Stimulated activated CD4-positive, alpha-beta T cell treated with anti-CD3 and anti-CD28 coated beads, Interleukin-12 subunit alpha, Interleukin-12 subunit beta, amount 100 ng/mL, for 24 hours (primary cell): ENCODE measurements around the gene GPR39.

Source experiments
- DNase-seq, 2 experiments: peaks; one replicate each; pipeline ENCODE4 v3.0.0-alpha.2; 2020; ENCODE audit warnings: low read depth in 2 of 2

Gene GPR39

DNA sequence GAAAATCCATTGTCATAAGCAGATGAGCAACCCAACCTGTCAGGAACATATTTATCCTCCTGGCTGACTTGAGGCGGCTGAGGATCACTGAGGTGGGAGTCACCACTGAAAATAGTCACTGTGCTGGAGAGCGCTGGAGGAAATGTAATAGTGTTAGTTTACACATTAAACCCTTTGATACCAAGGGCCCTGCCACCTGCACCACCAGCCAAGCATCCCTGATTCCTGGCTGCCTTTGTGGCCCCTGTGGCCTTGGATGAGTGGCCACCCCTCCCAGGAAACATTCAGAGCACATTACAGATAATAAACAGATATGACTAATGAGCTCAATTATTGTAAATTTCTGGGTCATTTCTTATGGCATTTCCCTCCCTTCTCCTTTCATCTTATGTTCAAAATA, 147.5 kb downstream of the GPR39 start:
- no peak for DNase-seq

DNA sequence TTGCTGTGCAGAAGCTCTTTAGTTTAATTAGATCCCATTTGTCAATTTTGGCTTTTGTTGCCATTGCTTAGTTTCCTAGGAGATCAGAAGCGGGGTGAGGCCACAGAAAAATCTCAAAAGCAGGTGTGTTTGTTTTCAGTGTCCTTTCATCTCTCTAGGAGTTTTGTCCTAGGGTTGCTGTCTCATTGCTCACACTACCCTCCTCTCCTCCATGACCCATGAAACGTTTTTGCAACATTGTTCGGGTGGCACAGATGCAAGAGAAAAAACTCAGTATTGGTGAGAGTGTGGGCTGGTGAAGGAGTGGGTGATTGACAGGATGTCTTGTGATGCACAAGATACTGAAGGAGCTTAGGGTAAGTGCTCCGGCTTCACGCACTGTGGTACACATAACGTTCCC, 149.8 kb downstream of the GPR39 start:
- no peak for DNase-seq

DNA sequence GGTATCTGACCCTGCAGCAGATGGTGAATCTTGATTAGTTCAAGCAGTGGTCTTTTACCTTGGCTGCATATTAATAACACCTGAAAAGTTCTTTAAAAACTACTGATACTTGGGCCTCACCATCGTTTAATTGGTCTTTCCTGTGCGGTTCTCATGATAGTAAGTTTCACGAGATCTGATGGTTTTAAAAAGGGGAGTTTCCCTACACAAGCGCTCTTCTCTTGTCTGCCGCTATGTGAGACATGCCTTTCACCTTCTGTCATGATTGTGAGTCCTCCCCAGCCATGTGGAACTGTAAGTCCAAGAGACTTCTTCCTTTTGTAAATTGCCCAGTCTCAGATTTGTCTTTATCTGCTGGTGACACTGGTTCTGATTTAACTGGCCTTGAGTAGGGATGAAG, 151.1 kb downstream of the GPR39 start:
- DNase-seq: no peak

DNA sequence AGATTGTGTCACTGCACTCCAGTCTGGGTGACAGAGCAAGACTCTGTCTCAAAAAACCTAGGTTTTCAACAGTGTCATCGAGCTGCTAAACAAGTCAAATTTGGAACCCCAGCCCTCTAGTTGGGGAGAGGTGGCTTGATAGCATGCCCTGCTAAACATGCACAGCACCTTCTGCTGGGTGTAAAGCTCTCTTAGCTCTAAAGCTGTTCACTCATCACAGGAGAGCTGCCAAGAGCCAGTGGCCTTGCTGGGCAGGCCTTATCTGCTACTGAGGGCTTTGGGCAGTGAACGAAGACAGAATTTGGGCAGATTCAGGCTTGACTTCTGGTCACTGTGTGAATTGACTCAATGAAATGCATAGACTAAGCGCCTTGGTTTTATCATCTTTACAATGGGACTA, 152.1 kb downstream of the GPR39 start:
- no peak for DNase-seq

DNA sequence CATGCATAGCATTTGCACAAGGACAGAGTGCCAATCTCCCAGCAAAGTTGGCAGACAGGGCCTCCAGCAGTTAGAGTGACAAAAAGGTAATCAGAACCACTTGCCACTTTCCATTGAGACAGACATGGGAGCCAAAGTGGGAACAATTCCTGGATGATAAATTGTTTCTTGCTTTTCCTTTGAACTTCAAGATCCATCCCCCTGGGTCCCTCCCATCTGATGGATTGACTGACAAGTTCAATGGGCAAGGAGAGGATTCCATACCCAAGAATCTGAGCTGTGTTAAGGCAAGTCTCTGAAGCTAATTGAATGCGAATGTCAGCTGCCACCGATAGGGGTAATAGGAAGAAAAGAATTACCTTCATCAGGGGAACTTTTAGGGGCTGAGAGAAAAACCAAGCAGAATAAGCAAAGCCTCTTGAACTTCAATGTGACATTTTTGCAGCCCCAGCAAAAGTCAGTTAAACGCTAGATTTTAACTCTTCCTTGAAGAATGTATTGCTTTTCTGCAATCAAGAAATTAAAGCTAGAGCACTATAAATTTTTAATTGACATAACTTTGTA, 156.9 kb downstream of the GPR39 start:
- no peak for DNase-seq

DNA sequence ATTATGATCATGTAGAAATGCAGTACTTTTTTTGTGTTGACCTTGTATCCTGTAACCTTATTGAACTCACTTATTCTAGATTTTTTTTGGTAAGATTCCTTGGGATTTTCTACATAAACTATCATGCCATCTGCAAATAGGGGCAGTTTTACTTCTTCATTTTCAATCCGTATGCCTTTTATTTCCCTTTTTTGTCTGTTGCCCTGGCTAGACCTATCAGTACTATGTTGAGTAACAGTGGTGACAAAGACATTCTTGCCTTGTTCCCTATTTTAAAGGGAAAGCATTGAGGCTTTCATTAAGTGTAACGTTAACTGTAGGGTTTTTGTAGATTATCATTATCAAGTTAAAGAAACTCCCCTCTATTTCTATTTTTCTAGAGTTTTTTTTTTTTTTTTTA, 161.1 kb downstream of the GPR39 start:
- DNase-seq: no peak

DNA sequence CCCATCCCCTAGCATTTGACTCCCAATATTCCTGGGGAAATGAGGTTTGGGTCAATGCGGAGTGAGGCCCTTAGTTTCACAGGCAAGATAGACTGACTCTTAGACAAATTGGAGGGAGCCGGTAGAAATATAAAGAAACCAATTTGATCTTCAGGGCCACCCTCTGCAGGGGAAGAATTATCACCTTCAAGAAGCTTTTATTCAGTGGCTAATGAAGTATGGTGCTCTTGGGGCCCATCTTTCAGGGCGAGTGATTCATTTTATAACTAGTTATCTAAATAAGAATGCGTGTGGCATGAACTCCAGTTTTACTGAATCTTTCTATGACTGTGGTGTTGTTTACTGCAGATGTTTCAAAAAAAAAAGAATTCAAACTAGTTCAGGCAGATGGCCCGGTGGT, 165.0 kb downstream of the GPR39 start:
- no peak for DNase-seq

DNA sequence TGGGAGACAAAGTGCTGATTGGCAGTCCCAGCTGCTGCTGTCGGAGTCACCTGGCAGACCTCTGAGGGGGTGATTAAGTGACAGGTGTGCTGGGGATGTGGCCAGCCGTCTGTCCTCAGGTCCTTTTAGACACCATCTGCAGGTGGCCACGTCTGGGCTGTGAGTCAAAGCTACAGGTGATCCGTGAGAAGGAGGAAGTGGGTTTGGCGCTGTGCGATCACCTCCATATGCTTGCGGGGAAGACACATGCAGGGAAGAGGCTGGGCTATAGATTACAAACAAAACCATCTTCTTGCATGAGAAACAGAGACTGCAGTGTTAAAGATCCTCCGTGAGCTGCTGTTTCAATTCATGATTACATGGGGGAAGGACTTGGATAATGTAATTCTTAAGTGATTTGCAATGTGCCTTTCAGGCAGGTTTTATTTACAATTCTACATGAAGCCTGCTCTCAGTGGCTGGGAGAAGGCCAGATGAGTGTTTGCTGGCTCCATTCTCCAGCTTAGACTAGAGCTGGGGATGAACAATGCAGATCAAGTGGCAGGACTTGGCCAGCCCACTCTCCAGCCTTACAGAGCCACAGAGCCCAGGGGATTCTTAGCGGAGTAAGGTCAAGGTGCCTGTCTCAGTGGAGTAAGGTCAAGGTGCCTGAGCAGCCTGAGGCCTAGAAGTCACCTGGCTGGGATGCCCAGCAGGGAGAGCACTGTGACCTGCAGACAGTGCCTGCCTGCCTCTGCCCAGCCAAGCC, 165.6 kb downstream of the GPR39 start:
- DNase-seq: no peak

DNA sequence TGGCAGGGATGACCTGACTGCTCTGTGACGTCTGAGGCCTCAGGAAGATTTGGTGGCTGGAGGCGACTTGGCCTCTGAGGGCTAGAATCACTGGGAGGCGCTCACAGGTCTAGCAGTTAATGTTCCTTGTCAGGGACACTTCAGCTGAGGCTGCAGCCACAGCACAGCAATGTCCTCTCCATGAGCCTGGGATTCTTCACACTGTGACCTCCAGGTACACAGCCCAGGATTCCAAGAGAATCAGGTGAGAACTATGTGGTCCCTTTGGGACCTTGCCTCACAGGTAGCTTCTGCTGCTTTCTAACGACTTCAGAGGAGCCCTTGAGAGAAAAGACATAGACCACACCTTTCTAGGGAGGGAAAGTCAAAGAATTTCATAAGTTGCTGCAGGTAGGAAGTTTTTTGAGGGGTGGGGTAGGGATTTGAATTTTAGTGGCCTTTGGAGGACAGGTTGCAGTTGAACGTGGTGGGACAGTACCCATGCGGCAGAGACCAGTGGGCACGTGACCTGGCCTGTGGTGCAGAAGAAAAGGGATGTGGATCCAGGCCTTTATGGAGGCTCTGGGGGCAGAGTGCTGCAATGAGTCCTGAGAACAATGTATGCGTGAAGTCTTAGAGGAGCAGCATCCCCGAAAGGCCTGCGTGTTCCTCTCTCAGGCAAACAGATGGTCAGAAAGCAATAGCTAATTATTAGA, 167.2 kb downstream of the GPR39 start:
- DNase-seq: no peak

DNA sequence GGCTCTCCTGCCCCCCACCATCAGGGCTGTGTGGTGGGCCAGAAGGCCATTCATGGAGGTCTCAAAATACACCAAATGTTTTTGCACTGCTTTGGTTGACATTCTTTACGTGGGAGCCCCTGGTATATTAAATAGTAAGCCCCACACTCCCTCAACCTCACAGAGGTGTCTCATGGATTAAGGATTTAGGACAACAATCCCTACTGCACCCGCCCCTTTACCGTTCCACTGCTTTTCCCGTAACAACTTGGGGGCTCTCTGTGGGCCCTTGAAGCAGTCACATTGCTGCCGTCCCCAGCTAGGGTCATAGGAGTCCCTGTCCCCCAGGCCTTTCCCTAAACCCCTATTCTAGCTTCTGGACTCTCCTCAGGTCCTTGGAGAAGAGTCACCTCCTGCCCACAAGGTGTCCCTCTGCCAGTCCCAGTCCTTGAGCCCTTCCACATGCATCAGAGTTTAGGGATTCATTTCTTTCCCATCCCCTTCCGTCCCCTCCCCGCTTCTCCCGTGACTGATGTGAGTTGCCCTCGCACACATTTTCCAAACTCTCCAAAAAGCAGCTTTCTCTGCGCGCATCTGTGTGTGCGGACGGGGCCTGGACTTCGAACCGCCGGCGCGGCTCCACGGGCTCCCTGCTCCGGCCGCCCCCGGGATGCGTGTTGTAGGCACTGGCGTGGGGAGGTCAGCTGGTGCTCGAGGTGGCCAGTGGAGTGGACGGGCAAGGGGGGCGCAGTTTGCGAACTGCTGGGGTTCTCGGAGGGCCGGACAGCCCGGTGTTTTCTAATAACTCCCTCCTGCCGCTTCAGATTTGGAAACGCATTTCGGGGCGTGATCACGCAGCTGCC, 168.6 kb downstream of the GPR39 start:
- no peak for DNase-seq

DNA sequence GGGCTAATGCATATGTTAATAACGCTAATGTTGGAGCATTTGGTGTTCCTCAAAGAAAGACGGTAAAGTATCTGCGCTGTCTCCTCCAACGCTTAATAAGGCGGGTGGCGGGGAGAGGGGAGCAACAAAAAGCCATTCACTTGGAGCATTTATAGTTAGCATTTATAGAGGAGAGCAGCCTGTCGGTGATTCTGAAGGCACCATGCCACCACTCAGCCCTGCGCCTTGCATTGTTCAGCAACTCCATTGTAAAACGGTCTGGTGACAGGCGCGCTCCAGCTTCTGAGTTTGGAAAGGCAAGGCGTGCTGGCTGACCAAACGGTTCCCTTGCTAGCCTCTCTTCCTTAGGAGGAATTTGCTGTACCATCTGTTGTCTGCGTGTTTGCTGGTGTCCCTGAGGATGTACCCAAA, 169.5 kb downstream of the GPR39 start:
- DNase-seq: no peak

DNA sequence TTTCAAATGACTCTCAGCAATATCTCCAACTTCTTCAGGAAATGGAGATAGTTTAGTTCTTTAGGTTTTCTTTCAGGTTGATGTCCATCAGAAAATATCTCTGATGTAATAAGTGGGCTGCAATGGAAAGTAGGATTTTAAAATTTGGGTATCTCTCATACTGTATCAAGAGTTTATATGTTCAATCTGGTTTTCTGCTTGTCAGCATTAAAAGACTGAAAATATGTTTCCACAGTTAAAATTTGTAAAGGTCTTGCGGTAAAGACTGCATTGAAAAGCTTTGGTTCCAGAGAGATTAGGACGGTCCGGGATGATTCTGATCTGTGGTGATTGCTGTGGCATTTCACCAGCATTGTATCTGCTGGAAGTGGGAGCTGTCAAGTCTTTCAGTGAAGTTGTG, 170.2 kb downstream of the GPR39 start:
- DNase-seq: no peak

DNA sequence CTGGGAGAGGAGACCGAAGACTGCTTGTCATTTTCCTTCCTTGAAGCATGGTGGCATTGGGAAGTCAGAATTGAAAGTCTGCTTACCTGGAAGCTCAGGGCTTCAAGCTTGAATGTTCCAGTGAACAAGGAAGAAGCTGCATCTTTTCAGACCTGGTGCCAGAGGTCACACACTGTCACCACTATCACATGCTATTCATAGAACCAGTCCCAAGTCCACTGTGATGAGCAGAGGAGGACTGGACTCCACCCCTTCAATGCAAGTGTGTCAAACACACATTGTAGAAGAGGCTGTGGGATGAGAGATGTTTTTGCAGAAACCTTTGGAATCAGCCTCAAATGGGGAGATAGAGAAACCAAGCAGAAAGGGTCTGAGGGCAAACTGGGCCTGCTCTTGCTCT, 172.0 kb downstream of the GPR39 start:
- DNase-seq: no peak

DNA sequence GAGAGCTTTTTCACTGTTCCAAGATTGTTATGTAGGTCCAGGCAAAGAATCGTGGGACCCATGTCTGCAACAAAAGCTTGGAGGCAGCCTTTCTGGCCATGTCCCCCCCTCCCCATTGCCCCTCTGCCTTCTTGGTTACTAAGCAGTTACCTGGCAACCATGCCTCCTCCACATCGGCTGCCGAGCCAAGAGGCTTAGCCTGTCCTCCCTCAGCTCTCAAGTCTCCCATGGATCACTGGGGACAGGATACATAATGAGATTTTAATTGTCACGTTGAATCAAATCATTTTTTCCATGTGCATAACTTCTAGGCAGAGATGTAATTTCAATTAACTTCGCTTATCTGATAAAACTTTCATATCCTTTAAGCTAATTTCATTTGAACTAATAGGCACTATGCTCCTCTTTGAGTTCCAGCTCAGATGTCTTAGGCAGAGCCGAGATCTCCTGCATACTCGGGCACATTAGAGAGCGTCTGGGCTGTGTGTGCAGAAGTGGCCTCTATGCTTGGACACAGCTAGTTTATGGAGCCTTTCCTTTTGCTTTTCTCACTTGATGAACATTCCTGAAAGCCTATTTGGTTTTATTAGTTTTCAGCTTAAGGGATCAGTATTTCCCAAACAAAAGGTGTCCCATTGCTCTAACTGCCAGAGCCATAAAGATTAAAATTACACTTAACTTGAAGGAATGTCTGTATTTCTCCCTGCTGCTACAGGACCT, 172.7 kb downstream of the GPR39 start:
- no peak for DNase-seq

DNA sequence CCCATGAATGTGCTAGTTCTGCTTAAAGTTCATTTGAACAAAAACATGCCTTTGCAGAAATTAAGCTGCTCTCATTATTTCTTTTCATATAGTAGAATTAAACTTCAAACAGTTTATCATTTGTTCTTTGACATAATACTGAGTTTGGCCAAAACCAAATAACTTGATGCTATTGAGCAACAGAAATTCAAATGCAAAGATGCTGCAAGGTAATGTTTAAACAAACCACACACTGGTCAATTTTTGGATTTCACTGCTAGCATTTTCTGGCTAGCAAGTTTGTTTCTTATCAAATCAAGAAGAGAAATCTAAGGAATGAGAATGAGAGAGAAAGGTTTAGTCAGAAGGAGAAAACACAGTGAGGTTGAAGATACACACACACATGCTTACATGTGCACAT, 173.4 kb downstream of the GPR39 start:
- DNase-seq: no peak

DNA sequence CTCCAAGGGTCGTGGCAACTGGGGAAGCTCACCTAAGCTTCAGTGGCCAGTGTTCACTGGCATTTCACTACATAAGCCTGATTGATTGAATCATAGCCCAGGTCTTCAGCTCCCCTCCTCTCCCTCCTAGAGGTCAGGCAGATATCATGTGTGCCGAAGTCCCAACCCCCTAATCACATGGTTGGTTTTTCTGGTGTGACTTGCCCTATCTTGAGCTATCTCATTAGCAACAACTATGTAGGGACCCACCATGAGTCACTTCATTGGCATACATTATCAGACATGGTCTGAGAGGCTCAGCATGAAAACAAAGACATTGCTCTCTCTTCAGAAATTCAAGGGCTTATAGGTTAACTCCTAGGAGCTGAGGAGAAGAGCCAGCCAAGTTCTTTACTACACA, 176.6 kb downstream of the GPR39 start:
- no peak for DNase-seq

DNA sequence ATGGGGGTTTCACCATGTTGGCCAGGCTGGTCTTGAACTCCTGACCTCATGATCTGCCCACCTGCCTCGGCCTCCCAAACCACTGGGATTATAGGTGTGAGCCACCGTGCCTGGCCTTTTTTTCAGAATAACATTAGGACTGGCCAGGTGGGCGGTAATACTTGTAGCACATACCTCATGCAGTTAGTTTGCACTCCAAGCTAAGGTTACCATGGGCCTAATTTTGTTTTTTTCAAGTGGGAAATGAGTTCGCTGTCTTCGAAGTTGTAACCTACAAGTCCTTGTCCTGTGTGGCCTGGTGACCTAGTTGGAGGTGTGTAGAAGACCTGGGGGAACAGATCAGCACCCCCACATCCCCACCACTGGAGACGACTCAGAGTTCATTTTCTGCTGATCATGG, 178.6 kb downstream of the GPR39 start:
- DNase-seq: no peak

DNA sequence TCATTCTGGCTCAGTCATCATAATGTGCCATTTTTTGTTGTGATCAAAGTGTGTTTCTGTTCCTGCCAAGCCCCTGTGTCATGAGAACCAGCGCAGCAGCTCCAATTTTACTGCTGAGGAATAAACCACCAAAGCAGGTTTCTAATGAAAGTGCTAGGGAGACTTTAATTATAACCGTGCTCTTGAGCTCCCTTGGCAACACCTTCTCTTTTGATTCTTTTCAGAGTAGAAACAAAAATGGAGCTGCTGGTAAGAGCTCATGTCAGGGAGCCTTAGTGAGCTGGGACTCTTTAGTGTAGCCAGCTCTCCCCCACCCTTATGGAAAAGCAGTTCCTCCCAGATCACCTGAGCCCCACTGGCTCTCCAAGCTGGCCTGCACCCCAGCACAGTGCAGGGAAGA, 179.1 kb downstream of the GPR39 start:
- no peak for DNase-seq

DNA sequence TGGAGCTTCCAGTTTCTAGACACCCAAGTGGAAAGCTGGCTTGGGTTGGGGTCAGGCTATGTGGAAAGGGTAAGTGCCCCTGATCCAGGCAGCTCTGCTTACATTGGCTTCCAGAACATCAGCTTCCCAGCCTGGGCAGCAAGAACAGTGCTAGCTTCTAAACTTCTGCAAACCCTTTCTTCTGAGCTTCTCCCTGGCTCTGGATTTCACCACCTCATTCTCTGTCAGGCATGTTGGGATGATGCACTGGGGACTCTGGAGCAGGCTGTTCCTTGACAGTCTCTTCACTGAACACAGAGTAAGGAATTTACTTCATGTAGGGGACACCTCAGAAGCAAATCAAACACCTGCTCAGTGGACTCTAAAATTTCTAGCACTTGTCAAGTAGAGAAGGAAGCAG, 180.6 kb downstream of the GPR39 start:
- no peak for DNase-seq

DNA sequence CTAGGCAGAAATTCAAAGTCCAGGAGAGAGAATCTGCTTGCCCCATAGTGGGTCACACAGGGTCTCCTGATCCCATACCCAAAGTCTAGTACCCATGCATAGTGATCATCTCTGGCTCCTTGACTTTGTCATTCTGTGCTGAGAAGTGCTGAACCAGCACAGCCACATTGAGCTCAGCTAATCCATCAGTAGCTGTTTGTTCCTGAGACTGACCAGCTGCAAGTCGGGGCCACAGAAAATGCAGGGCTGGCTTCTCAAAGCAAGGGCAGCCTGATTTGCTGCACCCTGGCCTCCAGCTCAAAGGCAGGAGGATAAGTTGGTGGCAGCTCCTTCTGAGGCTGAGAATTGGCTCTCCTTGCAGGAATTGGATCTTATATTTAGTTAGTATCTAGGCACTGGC, 181.2 kb downstream of the GPR39 start:
- no peak for DNase-seq

DNA sequence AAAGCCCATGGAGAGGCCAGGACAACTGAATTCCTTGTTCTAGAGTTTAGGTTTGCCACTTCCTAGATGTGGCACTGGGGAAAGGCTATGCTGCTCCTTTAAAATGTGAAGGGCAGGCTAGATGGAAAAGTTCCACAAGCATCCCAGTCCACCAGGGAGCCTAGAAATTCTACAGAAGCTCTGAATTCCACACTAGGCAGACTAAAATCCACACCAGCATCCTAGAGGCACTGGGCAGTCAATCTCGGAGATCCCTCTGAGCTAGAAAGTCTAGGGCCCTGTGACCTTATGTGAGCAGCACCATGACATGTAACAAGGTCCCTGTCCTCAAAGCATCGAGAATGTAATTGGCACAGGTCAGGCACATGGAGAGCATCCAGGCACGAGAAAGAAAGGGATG, 181.9 kb downstream of the GPR39 start:
- no peak for DNase-seq

DNA sequence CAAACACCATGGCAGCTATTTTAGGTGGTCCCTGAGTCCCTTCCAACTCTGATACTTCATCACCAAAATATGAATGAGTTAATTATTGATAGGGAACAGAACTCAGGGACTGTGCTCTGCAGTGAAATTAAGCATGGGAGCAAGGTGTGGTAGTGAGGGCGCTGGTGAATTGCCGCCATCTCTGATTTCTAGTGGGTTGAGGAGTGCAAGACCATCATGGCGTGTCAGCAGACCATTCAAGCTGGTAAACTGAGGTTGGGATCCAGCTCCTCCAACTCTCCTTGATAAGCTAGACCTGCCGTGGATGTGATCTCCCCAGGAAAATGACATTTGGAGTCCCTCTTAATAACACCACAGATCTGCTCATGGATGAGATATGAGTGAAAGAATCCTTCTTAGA, 183.0 kb downstream of the GPR39 start:
- no peak for DNase-seq
